ENCODE measurements around the gene UTS2R. TPM values are rescaled to one million over a fixed set of nuclear protein-coding genes. Genes with fewer than 3 reads are reported as not detected.
"Not testable (repeated sequence)": the region's sequence is repeated elsewhere in the genome, so short reads cannot be mapped to it uniquely, and the experiment has no call there.

Gene UTS2R
- total RNA-seq, 1 donor from 2014 or later = 1.4 TPM

DNA sequence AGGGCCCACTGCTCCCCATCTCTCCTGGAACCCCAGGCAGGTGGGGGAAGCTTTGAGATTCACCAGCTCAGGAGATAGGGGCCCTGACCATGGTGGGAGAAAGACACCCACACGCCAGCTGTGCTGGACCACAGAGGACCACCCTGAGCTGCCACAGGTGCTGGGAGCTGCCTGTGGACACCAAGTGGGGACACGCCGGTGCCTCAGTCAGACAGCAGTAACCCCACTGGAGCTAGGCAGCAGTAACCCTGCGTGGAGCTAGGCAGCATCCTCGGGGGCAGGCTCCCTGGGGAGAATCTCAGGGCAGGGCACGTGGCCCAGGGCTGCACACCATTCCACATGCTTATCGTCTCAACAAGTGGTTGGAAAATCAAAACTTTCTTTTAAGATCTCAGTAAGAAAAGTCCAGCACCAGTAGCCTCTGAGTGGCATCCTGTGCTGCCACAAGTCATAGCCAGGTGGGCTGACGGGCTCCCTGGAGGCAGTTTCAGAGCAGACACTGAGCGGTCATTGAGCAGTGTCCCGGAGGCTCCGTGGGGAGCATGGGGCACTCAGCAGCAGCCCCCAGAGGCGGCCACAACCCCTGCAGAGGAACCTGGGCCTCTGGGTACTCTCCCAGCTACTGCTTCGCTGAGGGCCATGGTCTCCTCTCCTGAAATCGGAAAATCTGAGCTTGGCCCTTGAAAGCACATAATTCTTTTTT, 38.6 kb downstream of the UTS2R start:
- H3K36me3 ChIP-seq = peaks cover 10% of the 10 kb centered on the region
- peaks cover 32% of the 10 kb centered on the region for H3K4me1 ChIP-seq
- no peak overlapping the region for H3K4me3 ChIP-seq
- H3K9me3 ChIP-seq (replicated peaks) = no peaks in the 10 kb centered on the region
- TF ChIP-seq, protein P1, sequence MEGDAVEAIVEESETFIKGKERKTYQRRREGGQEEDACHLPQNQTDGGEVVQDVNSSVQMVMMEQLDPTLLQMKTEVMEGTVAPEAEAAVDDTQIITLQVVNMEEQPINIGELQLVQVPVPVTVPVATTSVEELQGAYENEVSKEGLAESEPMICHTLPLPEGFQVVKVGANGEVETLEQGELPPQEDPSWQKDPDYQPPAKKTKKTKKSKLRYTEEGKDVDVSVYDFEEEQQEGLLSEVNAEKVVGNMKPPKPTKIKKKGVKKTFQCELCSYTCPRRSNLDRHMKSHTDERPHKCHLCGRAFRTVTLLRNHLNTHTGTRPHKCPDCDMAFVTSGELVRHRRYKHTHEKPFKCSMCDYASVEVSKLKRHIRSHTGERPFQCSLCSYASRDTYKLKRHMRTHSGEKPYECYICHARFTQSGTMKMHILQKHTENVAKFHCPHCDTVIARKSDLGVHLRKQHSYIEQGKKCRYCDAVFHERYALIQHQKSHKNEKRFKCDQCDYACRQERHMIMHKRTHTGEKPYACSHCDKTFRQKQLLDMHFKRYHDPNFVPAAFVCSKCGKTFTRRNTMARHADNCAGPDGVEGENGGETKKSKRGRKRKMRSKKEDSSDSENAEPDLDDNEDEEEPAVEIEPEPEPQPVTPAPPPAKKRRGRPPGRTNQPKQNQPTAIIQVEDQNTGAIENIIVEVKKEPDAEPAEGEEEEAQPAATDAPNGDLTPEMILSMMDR (IDR thresholded peaks at IDR 0.05; ENCODE audit: borderline replicate concordance) = no peak
- no peaks in the 10 kb centered on the region for H3K27me3 ChIP-seq (ENCODE audit: low read depth)
- no peak for DNase-seq
- no peak overlapping the region for H3K27ac ChIP-seq (replicated peaks)
- intact Hi-C loops (cut with micrococcal nuclease) = loop anchor here (5.0 kb wide), 1 partner anchor 58 kb away; no protein-coding TSS in a partner anchor

DNA sequence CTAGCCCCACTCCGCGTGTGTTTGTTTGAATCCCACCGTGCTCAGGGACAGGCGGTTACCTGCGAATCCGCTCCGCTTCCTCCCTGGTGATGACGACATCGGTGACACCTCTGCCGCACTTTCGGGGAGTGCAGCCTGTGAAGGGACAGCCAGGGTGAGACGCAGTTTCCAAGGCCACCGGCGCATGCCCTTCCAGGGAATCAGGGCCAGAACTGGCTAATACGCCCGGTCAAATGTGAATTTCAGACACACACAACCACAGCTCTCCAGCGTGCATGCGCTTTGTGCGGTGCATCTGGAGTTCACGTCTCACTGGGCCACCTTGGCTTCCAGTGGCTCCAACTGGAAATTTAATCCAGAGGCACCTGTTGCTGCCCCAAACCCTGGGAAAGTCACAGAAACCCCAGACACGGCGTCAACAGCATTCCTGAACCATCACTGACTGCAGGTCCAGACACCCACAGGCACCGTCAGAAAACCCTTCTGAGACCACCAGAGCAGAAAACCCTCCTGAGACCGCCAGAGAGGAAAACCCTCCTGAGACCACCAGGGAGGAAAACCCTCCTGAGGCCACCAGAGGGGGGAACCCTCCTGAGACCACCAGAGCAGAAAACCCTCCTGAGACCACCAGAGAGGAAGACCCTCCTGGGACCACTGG, 40.0 kb downstream of the UTS2R start:
- Histone ChIP-seq H3K27me3 (ENCODE audit: low read depth) (no peaks in the 10 kb centered on the region), H3K4me1 (peaks cover 29% of the 10 kb centered on the region), H3K36me3 (peaks cover 10% of the 10 kb centered on the region), H3K27ac (replicated peaks) (no peak overlapping the region), H3K9me3 (replicated peaks) (no peaks in the 10 kb centered on the region), H3K4me3 (no peak overlapping the region)
- no peak for DNase-seq
- intact Hi-C loops (cut with micrococcal nuclease) = loop anchor here (5.0 kb wide), 1 partner anchor 59 kb away; no protein-coding TSS in a partner anchor
- TF ChIP-seq, protein P1 (IDR thresholded peaks at IDR 0.05; ENCODE audit: borderline replicate concordance) = no peak

DNA sequence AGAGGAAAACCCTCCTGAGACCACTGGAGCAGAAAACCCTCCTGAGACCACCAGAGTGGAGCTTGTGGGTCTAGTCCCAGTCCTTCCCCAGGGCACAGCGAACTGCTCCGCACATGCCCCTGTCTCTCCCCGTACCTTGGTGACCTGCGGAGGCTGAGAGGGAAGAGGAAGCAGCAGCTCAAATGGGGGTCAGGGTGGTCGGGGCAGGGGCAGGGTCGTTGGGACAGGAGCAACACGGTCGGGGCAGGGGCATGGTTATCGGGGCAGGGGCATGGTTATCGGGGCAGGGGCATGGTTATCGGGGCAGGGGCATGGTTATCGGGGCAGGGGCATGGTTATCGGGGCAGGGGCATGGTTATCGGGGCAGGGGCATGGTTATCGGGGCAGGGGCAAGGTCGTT, 40.5 kb downstream of the UTS2R start:
- H3K27ac ChIP-seq (replicated peaks) = not testable (repeated sequence)
- intact Hi-C loops (cut with micrococcal nuclease) = loop anchor here (5.0 kb wide), 1 partner anchor 60 kb away; no protein-coding TSS in a partner anchor
- peaks cover 10% of the 10 kb centered on the region for H3K36me3 ChIP-seq

DNA sequence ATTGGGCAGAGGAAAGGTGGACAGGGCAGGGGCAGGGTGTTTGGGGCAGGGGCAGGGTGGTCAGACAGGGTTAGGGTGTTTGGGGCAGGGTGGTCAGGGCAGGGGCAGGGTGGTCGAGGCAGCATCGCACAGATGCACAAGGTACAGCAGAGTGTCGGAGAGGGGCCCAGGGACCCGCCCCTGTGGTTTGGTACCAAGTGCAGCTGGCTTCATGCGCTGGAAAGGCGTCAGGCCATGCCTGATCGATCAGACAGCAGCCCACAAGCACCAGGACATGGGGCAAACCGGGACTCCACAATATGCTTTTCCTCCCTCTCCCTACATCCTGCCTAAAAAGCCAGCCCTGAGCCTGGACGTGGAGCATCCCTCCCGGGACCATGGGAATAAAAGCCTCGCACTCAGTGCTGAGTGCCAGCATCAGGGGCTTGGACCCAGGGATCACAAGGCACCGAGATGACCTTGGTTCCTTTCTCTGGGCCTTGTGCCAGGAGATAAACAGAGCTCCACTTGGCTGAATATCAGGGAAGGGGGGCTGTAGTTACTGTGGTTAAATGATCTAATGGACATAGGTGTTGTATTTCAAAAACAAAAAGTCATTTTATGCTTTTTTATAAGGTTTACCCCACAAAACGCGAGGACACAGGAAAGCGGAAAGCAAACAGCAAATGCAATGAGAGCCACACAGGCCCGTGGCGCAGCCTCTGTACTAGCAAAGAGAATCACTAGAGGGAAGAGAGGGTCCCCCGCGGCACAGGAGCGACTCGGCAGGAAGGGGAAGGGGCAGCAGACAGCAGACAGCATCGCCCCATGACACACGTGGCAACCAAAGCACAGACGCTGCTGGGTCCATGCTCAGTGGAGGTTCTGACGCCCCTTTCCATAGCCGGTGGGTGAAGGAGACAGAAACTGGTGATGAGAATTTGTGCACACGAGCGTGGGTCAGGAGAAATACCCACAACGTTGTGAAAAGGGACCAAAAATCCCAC, 41.3 kb downstream of the UTS2R start:
- H3K4me3 ChIP-seq = no peak overlapping the region
- DNase-seq = no peak
- no peak overlapping the region for H3K27ac ChIP-seq (replicated peaks)
- no peaks in the 10 kb centered on the region for H3K27me3 ChIP-seq (ENCODE audit: low read depth)
- no peaks in the 10 kb centered on the region for H3K9me3 ChIP-seq (replicated peaks)
- peaks cover 10% of the 10 kb centered on the region for H3K36me3 ChIP-seq
- H3K4me1 ChIP-seq = peaks cover 23% of the 10 kb centered on the region
- TF ChIP-seq, protein P1 (IDR thresholded peaks at IDR 0.05; ENCODE audit: borderline replicate concordance) = no peak
- intact Hi-C loops (cut with micrococcal nuclease) = loop anchor here (5.0 kb wide), 1 partner anchor 61 kb away; no protein-coding TSS in a partner anchor

More for the DNA sequence above, 40.5 kb downstream of the UTS2R start:
- peaks cover 24% of the 10 kb centered on the region for H3K4me1 ChIP-seq
- not testable (repeated sequence) for H3K9me3 ChIP-seq (replicated peaks); H3K4me3 ChIP-seq; DNase-seq; H3K27me3 ChIP-seq (ENCODE audit: low read depth)

DNA sequence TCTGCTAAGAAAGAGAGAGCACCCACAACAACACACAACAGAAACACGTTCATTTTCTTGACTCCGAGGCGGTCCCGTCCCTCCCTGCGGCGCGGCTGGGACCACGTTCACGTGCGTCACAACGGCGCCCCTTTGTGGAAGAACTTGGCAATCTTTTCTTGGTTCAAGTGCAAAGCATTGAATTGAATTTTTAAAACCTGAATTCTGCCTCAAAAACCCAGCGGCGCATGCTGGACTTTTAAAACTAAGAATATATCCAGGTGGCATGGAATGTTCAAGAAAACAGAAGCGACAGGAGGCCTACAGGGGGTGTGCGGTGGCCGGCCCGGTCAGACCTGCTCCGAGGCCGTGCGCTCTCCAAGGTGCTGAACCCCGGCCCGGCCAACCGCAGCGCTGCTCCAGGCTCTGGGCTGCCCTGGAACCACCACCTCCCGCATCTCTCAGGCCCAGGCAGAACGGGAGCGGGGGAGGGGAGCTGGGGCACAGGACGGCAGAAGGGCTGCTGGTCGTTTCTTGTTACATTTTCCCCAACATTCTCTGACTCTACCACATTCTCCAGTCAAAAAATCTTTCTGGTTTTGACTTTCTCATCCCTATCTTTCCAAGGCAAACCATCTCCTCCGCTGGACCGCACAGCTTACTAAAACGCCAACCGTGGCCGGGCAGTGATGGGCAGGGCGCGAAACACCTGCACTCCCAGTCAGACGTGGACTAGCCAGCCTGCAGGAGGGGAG, 43.1 kb downstream of the UTS2R start:
- Histone ChIP-seq H3K4me1 (peaks cover 37% of the 10 kb centered on the region), H3K27ac (replicated peaks) (no peak overlapping the region), H3K4me3 (peak overlapping the region; percentile 17), H3K9me3 (replicated peaks) (no peaks in the 10 kb centered on the region), H3K27me3 (ENCODE audit: low read depth) (no peaks in the 10 kb centered on the region), H3K36me3 (no peaks in the 10 kb centered on the region)
- intact Hi-C loops (cut with micrococcal nuclease) = loop anchor here (5.0 kb wide), 1 partner anchor 62 kb away; no protein-coding TSS in a partner anchor
- TF ChIP-seq, protein P1 (IDR thresholded peaks at IDR 0.05; ENCODE audit: borderline replicate concordance) = peak; percentile 77
- peak; percentile 76 for DNase-seq
